HG03103 (cell line): ENCODE data around the gene RPL27A.

Experiments
- ATAC-seq: cut with Tn5 transposase; IDR thresholded peaks from one replicate; pipeline ENCODE4 v1.9.1; 2021; ENCODE audit warnings: low read depth; ENCODE audit not compliant: unreplicated experiment

Gene RPL27A

DNA sequence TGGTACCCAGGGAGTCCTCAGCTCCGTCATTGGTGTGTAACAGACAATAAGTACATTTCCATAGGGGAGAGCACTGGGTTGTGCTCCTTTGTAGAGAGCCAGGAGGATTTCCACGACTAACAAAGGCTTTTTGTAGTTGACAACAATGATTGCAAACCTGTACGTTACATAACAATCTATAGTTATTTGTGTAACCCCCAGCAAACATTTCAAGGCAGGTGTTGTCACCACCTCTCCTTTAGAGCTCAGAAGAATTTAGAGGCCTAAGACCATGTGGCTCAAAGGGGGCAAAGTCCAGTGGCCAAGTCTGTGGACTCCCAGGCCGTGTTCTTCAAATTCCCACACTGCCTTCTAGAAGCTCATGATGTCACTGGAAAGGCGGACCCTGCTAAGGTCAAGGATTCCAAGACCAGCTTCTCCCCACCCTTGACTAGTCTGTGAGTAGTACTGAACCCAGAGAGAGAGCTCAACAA lies 15.8 kb downstream of the RPL27A start:
- no peak for ATAC-seq

DNA sequence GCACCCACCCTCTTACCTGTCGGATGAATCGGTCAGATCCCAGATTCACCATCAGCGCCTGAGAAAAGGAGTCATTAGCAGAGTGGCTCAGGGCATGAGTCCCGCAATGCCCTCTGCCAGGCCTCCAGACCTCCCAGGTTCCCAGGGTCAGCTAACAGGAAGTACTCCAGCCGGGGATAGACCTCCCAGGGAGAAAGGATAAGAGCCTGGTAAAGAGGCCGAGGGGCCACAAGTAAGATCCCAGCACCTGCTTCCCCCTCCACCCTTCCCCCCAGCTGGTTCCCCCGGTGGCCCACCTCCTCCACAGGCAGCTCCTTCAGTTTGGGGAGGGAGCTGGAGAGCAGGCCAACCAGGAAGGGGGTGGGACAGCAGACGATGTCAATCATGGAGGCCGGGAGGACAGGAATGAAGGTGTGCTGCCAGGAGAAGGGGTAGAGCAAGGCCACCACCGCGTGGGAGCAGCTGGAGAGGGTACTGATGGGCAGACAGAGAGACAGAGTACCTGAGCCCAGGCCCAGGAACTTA lies 16.4 kb downstream of the RPL27A start:
- ATAC-seq = no peak

DNA sequence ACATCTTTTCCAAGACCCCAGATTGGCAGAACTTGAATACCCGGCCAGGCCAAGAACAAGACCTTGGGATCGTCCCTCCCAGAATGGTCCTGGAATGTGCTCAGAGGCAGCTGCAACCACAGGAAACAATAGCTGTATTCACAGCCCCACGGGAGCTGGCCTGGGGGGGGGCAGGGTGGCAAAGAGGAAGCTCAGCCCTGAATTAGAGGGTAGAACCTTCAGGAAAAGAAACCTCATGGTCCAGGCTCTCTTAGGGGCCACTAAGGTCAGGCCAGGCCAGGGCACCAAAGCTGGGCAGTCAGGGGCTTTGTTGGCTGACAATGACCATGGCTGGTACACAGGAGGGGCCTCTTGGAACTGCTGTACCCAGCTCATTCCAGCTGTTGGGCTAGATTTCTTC lies 17.3 kb downstream of the RPL27A start:
- ATAC-seq = no peak

DNA sequence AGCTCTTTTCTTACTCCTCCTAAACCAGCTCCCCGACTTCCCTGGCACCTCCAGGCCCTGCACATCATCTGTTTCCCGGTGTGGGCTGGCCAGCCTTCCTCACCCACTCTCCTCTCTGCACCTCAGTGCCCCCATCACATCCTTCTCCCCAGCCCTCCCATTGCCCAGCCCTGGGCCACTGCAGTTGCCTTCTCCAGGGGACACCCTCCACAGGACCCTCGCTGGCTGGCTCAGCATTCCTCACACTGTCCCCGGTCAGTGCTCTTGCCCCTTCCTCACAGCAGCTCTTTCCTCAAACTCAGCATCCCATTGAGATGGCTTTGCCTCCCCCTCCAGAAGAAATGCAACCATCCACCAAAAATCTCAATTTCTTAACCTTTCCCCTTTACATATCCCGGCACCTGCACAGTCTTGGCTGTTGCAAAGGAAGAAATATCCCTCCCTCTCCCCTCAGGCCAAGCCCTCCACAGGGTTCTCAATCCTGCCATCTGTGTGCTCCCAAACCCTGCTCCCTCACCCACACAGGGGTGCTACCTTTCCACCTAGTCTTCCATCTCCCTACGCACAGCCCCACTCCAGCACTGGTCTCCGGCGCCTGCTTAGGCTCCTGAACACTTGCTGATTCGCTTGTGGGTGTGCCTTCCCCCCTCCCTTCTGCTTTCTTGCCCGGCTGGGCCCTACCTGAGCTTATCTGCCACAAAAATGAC lies 19.5 kb downstream of the RPL27A start:
- no peak for ATAC-seq

DNA sequence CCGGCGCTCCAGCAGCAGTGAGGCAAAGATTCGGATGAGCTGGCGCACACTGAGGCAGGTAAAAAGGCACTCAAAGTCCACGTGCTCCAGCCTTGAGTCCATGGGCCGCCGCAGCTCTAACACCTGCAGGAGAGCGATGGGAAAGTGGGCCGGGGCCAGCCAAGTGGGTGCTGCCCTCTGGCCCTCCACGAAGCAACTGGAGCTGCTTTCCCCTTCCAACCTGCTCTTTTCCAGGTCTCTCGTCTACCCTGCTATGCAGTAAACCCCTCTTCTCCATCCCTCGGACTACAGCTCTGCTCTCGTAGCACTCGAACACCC lies 20.0 kb downstream of the RPL27A start:
- ATAC-seq = no peak

DNA sequence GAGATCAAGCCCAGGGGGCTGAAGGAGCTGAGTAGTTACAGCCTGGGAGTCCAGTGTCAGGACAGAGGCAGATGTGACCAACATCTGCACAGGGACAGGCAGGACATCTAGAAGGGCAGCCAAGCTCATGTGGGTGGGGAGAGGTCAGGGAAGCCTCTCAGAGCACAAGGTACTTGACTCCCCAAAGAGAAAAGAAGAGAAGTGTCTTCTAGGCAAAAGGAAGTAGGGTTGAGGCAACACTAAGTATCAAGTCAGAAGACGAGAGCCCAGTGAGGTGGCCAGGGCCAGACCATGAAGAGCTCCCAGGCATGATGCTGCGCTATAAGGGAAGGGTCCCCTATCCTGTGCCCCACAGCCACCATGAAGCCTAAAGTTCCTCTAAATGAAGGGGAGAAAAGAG lies 21.5 kb downstream of the RPL27A start:
- ATAC-seq = no peak

DNA sequence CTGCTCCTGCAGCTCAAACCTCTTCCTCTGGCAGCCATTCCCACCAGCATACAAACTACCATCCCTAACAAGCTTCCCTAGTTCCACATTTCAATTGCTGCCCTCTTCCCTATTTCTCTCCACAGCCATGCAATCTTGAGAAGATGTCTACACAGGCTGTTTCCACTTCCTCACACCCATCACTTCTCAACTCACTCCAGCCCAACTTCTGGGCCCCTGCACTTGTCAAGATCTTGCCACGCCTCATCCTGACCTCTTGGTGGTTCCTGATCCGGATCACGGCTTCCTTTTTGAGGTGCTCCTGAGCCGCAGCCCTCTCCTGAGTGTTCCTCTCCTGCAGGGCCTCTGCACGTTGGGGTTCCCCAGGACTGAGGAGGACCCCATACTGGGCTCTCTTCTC lies 22.6 kb downstream of the RPL27A start:
- ATAC-seq = no peak

DNA sequence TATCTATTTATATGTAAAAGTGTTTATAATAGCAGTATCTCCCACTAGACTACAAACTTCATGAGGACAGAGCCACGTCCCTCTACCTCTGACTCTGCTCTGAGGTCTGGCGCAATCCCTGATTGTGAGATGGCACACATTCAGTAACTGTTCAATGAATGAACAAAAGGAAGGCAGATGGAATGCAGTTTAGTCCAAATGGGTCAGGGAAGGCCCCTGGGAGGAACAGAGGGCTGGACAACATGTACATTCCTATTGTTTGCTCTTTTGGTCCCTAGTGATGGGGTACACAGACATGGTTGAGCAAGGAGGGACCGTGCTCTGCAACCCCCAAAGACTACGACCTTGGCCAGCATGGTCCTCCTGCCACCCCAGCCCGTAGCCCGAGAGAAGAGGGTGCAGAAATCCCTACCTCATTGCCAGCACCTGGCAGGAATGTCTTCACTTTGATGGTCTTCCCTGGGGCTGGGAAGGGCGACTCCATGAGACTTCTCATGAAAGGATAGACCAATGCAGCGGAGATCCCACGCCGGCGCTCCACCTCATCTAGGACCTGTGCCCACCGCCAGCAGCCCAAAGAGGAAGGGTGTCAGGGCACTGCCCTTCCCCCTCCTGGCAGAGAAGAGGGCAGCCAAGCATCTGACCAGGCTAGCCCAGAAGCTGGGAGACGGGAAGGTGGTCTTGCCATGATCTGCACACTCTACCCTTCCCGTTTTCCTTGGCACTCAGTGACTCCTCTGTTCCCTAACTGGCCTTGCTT lies 24.3 kb downstream of the RPL27A start:
- no peak for ATAC-seq

DNA sequence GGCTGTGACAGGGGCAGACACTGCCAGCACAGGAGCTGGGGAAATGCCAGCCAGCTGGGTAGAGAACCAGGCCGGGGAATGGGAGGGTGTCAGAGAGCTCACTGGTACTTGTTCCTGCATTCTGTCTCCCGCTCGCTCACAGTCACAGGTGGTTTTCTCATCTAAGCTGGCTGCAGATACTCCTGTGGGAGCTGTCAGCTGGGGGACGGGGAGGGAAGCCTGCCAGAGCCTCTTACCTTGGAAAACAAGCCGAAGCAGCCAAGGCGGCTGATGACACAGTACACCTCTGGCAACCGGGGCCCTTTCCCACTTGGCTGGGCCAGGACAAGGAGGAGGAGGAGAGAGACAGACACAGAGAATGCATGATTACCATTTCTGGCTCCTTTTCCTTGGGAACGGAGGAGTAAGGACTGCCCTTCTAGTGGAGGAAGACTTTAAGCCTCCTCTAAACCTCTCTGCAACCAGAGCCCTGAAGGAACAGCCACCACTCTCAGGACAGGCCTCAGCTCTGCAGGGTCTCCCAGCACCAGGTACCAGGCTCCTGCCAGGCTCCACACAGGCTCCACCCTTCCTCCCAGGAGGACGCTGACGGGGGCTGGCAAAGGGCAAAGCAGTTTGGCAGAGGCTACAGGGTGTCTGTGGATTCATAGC lies 25.1 kb downstream of the RPL27A start:
- no peak for ATAC-seq

DNA sequence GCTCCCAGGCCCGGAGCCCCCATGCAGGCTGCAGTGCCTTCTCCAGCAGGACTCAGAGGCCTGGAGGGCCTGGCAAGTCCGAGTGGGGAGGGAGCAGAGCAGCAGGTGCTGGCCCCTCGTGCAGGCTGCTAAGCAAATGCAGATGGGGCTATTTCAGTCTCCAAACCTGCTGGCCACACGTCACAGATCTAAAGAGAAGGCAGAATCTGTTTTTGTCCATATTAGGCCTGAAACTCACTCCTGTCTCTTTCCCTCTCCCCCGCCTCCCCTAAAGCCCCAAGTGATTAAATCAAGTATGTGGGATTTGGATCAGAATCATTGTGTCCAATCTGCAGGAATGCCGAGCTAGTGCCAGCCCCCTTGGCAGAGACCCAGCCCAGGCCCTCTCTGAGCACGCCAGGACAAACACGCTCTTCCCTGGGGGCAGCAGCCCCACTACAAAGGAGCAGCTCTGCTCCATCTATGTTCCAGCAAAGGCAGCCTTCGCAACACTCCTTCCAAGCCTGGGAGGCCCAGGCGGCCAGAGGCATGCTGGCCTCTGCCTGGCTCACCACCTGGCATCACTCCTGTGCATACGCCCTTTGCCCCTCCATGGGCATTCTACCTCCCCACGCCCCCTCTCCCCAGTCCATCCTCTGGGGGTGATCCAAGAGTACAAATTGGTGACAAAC lies 26.5 kb downstream of the RPL27A start:
- ATAC-seq = no peak

DNA sequence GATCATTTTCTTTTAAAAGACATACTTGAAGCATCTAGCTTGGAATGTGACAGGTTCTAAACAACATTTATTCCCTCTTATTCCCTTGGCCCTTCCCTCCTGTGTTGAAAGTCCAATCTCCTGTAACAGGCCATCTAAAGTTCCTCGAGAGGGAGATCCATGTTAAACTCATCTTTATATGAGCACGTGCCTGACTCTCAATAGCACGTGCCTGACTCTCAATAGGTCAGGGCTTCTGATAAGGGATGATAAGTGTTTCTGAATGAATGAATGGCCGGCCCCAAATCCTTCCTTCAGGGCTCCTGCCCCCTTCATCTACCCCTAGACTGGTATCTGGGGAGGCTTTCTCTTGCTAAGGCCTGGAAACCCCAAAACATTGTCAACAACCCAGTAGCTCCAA lies 27.2 kb downstream of the RPL27A start:
- no peak for ATAC-seq

DNA sequence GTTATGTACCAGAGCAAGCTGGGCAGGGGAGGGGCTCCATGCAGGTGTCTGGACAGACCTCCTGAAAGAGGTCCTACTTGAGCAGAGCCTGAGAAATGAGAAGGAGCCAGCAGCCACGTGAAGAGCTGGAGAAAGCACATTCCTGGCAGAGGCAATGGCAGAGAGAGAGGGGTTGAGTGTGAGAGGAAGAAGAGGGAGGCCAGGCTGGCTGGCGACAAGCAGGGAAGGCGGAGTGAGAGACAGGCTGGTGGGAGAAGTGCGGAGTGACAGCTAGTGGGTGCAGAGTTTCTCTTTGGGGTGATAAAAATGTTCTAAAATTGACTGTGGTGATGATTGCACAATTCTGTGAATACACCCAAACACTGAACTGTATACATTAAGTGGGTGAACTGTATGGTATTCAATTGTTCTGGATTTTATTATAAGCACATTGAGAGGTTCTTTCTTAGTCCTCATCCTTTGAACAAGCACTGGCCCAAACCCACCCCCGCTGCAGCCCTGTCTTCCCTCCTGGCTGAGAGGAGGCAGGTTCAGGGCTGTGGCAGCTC lies 29.4 kb downstream of the RPL27A start:
- no peak for ATAC-seq

DNA sequence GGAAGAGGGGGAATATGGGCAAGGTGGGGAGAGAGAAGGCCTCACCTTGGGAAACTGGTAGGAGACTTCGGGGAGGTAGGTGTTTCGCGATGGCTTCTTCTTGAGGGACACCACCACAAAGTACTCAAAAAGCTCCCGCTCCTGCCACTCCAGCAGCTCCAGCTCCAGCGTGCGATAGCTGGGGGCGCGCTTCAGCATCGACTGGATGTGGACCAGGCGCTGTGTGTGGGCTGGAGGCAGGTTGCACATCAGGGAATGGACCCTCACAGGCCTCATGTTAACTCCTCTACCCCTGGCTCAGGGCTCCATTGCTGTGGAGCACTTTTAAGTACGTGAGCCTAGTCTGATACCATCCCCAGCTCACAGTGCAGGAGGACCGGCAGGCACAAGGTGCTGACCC lies 29.9 kb downstream of the RPL27A start:
- no peak for ATAC-seq

DNA sequence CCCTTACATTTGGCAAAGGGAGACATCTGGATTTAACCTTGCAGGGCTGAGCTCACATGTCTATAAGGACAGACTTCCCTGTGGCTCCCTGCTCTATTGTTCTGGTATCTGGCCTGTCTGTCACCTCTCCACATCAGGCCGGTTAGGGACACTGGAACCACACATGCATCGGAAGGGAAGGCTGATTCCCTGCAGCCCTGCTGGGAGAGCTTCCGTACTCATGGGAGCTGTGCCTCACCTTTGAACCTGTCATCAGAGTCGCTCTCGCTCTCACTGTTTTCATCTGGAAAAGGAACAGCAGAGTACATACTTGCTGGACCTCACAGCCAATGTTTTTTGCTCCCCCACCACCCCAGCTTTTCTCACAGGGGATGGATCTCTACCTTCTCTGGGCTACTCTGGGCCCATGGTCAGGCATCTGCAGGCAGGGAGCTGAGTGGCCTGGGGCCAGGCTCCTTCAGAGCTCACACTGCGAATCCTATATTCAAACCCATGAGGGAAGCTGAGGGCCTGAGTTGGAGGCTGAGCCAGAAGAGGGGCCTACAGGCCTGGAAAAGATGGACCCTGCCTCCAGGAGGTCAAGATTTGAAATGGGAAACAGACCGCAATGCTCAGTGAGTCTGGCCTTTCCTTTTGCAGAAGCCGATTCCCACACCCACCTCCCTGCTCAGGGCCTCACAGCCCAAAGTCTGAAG lies 31.3 kb downstream of the RPL27A start:
- ATAC-seq = no peak

DNA sequence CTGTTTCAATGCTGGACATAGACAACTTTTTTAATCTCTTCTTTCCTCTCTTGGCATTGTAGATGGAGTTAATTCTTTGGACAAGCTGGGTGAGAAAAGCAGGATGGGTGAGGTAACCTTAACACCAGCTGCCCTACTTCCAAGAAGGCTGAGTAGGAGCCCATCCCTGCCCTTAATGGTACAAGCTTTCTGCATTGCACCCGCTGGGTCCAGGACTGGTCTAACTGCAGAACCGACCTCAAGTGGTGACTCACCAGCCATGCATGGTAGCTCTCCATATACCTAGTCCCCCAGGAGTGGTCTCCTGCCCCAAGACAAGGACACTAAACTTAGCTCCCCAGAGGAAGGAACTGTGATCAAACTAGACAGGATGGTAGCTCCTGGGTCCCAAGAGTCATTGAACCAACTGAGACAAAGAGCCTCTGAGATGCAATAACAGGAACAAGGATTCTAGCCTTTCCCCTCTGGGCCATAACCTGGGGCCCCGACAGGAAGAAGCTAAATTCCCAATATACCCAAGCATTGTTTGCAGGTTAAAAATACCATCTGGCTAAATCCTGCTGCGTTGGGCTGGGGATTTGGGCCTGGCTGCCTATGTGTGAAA lies 32.1 kb downstream of the RPL27A start:
- ATAC-seq = no peak

DNA sequence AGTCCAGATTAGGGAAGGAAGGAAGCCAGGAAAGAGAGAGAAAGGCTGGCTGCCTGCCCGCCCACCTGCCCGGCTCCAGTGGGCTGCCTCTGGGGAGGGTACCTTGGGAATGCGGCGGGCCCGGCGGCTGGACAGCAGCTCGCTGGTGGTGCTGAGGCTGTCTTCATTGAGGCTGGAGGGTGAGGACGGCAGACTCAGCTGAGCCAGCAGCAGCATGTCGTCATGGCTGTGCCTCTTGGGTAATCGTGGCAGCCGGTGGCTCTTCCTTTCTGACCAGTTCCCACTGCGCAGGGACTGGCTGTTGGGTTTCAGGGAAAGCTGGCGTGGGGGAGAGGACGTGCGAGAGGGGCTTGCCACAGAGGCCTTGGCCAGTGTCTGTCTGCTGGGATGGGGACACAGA lies 32.9 kb downstream of the RPL27A start:
- no peak for ATAC-seq

DNA sequence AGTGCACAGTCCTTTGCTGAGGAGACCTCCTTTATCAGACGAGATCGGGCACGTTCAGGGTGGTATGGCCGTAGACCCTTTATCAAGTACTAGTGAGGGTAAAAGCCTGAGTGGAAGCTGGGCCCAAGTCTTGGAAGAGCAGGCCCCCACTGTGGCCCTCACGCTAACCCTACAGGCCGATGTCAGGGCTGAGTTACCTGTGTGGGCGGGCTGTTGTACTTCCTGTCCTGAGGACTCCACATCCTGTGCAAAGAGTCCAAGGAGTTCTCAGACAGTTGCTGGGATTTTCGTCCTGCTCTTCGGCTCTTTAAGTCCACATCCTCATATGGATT lies 34.9 kb downstream of the RPL27A start:
- no peak for ATAC-seq

DNA sequence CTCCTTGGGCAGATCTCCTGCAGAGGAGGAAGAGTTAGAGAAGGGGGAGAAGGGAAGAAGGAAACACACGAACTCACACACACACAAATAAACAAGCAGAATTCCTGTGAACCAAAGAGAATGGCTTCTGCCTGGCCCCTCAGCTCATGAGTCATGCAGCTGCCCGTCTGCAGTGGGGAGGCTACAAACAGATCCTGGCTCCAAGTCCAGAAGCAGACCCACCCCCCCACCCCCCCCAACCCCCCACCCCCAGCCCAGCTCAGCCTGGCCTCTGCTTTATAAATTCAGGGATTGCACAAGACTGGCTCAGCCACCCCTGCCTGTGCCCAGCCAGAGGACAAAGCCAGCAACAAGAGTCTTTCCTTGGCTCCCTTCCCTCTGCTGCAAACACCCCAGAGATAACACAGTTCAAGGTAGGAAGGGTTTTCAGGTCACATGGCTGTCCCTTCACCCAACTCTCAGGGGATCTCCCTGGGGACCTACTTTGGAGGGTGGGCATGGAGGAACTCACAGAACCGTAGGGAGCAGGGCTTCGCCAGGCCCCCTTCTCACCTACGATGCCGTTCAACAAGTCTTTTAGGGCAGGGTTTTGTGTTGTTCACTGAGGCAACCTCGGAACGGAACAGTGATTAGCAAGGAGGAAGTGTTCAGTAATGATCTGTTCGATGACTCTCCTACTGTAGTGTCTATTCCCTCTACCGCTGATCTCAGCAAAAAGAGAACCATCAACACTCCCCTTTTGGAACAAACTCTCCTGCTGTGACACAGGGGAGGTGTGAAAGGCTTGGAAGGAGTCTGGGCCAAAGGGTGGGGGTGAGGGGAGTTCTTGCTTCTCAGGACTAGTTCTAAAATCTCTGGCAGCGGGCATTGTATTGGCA lies 35.5 kb downstream of the RPL27A start:
- no peak for ATAC-seq

DNA sequence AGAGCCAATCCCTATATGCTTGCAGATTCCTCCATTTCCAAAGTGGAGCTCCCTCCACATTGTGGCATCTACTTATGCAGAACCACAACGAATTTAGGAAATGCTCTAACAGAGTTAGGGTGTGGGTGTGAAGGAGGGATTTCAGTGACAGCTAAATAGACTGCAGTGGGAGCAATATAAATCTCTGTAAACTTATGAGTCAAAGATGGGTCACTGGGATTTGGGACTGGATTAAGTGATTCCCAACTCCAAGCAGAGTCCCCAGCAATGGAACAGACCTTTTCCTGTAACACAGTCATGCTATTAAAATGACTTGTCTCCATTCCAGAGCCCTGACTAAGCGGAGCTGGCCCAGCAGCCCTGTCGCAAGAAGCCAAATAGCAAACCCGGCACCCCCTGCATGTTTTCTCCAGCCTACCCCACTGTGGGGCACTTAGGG lies 36.6 kb downstream of the RPL27A start:
- ATAC-seq = no peak
